Choroid plexus epithelial cell (primary cell): ENCODE data around the gene PLEKHN1.
"Not testable (repeated sequence)": the region's sequence is repeated elsewhere in the genome, so short reads cannot be mapped to it uniquely, and the experiment has no call there.

Source experiments
- DNase-seq: peaks from one replicate; pipeline ENCODE4 v3.0.0-alpha.2; 2010; ENCODE audit warnings: low read depth
- H3K4me3 ChIP-seq: 2 replicates; pipeline ENCODE4 v1.5.1; 2011; ENCODE audit warnings: low read depth, mild to moderate bottlenecking, control low read depth, low read length, moderate library complexity
- CTCF ChIP-seq: conservative IDR thresholded peaks from 2 replicates; pipeline ENCODE4 v1.5.1; 2011; ENCODE audit warnings: low read depth, mild to moderate bottlenecking, control low read depth, inconsistent platforms, low read length, moderate library complexity

Gene PLEKHN1

GRCh38 chr1:945688-946556 lies 20.4 kb upstream of the PLEKHN1 start:
- no peak overlapping the region for H3K4me3 ChIP-seq
- DNase-seq: no peak
- TF ChIP-seq CTCF: no peak

DNA sequence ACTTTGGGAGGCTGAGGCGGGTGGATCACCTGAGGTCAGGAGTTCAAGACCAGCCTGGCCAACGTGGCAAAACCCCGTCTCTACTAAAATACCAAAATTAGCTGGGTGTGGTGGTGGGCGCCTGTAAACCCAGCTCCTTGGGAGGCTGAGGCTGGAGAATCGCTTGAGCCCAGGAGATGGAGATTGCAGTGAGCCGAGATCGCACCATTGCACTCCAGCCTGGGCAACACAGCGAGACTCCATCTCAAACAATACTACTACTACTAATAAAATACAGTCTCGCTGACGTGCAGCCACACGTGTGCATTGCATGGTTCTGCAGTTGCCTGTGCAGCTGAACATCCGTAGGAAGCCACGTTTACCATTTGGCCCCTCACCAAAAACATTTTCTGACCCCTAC lies 19.5 kb upstream of the PLEKHN1 start:
- H3K4me3 ChIP-seq, DNase-seq: not testable (repeated sequence)

DNA sequence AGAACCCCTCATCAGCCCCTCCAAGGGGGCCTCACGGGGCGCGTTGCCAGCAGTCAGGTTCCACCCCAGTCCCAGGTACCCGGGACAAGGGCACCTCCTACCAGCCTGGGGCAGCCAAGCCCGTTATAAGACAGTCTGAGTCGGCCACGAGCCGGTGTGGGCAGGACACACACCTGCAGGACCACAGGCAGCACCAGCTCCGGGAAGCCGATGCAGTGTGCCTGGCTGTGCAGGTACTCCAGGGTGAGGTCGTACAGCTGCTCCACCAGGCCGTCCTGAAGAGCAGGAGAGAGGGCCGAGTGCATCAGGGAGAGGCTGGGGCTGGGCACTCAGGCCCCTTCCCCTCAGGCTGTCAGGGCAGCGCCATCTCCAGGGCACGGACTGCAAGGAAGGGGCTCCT lies 18.3 kb upstream of the PLEKHN1 start:
- no peak overlapping the region for H3K4me3 ChIP-seq
- DNase-seq: no peak
- TF ChIP-seq CTCF: no peak

GRCh38 chr1:950268-950667 lies 16.0 kb upstream of the PLEKHN1 start:
- TF ChIP-seq CTCF: no peak
- H3K4me3 ChIP-seq: no peak overlapping the region
- no peak for DNase-seq

DNA sequence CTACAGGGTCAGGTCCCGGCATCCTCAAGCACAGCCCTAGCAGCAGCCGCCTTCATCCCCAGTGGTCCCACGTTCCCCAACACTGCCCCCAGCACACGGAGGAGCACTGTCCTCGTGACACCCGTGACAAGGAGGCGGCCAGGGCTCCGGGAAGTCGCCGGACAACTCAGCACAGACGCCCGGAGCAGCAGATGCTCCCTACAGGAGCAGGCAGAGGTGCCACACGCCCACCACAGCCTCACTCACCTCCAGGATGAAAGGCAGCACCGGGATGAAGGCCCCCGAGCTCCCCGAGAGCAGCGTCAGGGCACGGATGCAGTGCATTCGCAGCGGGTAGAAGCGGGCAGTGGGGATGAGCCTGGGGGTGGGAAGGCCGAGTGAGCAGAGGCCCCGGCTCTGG lies 15.4 kb upstream of the PLEKHN1 start:
- no peak for TF ChIP-seq CTCF
- no peak overlapping the region for H3K4me3 ChIP-seq
- no peak for DNase-seq

DNA sequence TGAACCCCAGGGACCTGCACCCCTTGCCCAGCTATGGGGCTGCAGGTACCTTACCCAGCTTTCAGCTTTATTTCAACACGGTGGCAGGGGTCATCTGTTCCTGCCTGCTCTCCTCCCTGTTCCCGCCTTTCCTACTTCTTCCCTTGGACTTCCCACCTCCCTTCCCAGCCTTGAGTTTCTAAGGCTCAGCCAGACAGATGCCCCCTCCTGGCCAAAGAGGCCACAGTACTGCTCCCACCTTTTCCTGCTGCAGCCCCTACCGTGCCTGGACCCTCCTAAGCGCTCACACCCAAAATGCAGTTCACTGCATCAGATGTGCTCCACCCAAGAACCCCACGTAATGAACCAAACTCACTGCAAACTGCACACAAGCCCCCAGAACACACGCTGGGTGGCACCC lies 14.9 kb upstream of the PLEKHN1 start:
- no peak overlapping the region for H3K4me3 ChIP-seq
- TF ChIP-seq CTCF: peak; percentile 74
- DNase-seq: no peak

DNA sequence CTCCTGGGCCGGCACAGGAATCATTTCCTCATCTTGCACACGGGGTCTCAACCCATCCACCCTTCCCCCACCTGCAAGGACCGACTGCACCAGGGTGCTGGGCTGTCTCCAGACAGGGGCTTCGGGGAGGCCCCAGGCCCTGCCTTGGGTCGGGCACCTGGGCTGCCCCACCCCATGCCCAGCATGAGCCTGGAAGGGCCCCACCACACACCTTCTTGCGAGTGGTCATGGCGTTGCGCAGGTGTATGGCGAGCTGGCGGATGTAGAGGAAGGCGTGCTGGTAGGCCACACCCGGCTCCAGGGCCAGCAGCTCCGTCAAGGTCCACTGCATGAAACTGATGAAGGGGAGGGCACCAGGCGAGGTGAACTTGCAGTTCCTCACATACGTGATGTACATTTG lies 14.1 kb upstream of the PLEKHN1 start:
- TF ChIP-seq CTCF: no peak
- H3K4me3 ChIP-seq: no peak overlapping the region
- DNase-seq: no peak
